HG02759 (cell line): Measurements from ENCODE around the gene GJA9.

ENCODE experiments used
- ATAC-seq: cut with Tn5 transposase; IDR thresholded peaks from one replicate; pipeline ENCODE4 v1.9.1; 2021; ENCODE audit warnings: mild to moderate bottlenecking, moderate library complexity; ENCODE audit not compliant: unreplicated experiment

GJA9 gene

DNA sequence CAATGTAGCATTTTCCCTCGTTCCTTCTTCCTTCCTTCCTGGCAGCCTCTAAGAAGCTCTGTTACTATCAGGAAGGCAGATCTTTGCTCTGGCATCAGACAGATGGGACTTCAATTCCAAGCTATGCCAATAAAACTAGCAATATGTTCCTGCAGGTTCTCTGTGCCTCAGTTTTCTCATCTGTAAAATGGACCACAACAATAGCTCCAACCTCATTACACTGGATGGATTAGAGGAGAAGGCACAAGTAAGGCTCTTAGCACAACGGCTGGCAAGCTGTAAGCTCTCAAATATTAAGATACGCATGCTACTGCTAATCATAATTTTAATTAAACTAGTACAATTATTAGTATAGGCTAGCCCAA is 49.0 kb downstream of the GJA9 start:
- ATAC-seq, result no peak

DNA sequence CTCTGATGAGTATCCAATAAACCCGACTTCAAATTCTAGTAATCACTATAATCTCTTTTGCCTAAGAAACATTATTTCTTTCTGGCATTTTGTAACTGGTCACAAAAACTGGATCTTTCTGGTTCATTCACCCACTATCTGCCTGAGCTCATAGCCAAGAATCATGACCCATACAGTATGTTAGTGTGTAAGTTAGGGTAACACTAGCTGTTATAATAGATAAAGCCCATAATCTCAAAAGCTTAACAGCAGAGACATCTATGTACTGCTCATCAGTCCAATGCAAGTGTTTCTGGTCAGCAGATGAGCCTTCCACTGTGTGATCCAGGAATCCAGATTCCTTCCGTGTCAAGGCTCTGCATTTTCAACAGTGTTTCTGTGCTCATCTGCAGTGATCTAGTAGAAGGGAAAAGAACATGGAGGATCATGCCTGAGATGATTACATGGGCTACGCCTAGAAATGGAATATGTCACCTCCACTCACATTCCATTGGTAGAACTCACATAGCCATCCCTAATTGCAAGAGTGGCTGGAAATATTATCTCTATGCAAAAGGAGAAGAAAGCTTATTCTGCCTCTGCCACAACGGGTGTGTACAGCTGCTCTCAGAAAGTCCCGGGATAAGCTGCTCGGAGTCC is 49.5 kb downstream of the GJA9 start:
- ATAC-seq, result no peak

DNA sequence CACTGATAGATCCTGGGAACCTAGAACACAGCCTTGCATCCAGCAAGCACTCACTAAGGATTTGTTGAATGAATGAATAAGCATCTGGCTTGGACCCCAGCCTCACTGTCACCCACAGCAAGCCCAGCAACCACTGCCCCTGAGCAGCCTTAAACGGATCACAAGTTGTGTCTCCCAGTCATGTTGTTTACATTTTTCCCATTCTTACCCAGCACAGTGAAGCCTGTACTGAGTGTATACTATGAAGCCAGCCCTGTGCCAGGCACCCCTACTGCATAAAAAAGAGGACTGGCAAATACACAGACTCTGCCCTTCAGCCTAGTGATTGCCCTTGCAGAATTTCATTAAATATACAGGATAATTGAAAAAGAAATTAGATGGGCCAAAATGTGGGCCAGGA is 52.0 kb downstream of the GJA9 start:
- no peak for ATAC-seq

DNA sequence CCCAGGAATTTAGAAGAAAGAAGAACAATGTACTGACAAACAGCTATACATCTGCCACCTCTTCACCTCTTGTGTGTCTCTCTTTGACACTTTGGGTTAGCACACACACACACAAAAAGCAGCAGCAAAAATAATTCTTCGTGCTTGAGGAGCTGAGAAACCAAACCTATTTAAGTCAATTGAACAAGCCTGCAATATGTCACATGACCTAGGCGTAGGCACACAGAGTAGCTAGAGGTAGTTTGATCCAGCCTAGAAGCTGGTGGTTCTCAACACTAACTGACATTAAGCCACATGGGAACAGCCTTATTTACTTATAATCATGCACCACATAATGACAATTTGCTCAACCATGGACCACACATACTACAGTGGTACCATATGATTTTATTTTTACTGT is 54.1 kb downstream of the GJA9 start:
- ATAC-seq, result no peak

DNA sequence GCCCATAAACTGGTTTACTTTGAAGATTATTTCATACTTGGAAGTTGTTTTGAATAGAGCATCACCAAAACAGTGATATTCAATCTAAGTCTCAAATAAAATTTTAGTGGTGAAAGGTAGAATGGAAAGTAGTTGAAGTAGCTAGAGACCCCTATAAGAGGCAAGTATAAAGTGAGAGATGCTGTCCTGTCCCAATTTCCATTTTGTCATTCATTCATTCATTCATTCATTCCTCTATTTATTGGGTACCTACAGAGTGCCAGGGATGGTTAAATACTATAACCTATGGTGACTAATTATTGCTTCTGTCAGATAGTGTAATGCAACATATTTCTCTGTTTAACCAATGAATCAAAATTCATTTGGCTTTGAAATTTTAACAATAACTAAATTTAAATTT is 54.5 kb downstream of the GJA9 start:
- ATAC-seq, result no peak

DNA sequence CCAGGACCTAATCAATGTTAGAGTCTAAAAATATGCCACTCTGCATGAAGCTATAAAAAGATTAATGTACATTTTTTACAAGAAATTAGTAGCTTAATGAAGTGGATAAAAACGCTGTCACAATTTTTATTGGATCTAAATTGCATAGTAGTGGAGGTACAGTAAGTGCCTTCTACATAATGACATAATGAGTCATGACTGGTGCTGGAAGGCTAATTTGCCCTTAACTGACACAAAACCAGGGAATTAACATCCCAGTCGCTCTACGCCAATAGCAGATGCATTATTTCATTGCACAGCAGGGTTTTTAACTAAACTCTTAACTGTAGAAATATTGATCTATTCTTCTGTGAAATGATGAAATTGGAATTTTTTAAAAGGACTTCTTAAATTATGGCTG is 55.1 kb downstream of the GJA9 start:
- ATAC-seq, result no peak
